Stimulated activated naive CD8-positive, alpha-beta T cell treated with anti-CD3 and anti-CD28 coated beads, Interleukin-15, Interleukin-2, amounts not matched to agents 100 ng/mL and 50 ng/mL, for 24 hours (primary cell): ENCODE results near the gene ANAPC16.
"Not testable (repeated sequence)": the region's sequence is repeated elsewhere in the genome, so short reads cannot be mapped to it uniquely, and the experiment has no call there.

Experiments
- H3K27ac Mint-ChIP-seq: one replicate; pipeline ENCODE4 v1.8.0; 2021; ENCODE audit warnings: mild to moderate bottlenecking, mixed read lengths
- H3K27me3 Mint-ChIP-seq: one replicate; pipeline ENCODE4 v1.8.0; 2021; ENCODE audit warnings: mixed read lengths
- H3K36me3 Mint-ChIP-seq: one replicate; pipeline ENCODE4 v1.8.0; 2021; ENCODE audit warnings: low read depth, mixed read lengths
- H3K4me1 Mint-ChIP-seq: one replicate; pipeline ENCODE4 v1.8.0; 2021; ENCODE audit warnings: low read depth, mixed read lengths
- H3K4me3 Mint-ChIP-seq: one replicate; pipeline ENCODE4 v1.8.0; 2021; ENCODE audit warnings: mild to moderate bottlenecking, mixed read lengths
- H3K9me3 Mint-ChIP-seq: one replicate; pipeline ENCODE4 v1.8.0; 2021; ENCODE audit warnings: mixed read lengths

The ANAPC16 gene

DNA sequence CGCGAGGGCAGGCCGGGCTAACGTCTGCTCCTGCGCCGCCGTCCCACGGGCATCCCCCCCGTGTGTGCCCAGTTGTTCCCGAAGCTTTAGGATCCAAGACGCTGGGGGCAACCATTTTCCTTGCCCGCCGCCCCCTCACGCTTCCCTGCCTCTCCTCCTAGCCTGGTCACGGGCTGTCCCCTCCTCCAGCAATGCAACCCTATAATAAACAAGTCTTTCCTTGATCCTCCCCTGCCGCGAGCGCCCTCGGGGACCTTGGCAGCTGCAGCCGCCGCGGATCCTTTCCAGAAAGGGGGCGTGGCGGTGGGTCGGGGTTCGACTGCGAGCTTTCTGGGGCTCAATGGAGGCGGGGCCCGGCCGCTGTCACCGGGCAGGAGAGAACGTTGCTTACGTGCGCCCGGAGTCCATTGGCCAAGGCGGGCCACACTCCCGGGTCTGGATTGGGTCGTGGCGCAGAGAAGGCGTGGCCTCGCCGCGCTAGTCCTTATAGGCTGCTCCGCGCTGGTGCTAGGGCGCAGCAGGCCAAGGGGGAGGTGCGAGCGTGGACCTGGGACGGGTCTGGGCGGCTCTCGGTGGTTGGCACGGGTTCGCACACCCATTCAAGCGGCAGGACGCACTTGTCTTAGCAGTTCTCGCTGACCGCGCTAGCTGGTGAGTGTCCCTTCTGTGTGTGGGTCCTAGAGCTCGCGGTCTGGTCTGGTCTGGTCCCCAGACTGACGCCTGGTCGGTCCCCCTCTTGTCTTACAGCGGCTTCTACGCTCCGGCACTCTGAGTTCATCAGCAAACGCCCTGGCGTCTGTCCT lies 57.8 kb downstream of the ANAPC16 start, which contains the start of gene DDIT4:
TSS of gene DDIT4 (plus strand) at position 515 of the 803 bp plus-strand sequence. CDS start 293 bp downstream, outside the sequence.
- peaks cover 56% of the 10 kb centered on the region for H3K4me1 Mint-ChIP-seq
- H3K9me3 Mint-ChIP-seq: no peaks in the 10 kb centered on the region
- peak within 1 kb of the TSS; percentile 92 for H3K4me3 Mint-ChIP-seq
- peaks cover 34% of the 10 kb centered on the region for H3K36me3 Mint-ChIP-seq
- peak within 1 kb of the TSS; percentile 94 for H3K27ac Mint-ChIP-seq
- H3K27me3 Mint-ChIP-seq: no peaks in the 10 kb centered on the region

DNA sequence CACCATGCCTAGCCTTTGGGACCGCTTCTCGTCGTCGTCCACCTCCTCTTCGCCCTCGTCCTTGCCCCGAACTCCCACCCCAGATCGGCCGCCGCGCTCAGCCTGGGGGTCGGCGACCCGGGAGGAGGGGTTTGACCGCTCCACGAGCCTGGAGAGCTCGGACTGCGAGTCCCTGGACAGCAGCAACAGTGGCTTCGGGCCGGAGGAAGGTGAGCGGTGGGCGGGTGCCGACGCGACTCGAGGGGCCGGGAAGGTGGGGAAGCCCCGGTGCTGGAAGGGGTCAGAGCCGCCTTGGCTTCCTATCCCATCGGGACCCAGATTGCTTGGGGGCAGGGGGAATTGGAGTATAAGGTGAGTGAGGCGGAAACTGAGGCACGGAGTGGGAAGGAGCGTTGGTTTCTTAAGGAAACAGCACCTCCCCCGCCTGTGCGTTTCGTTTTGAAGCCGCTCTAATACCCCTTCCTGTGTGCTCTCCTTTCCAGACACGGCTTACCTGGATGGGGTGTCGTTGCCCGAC lies 58.5 kb downstream of the ANAPC16 start:
- Mint-ChIP-seq H3K27ac (peak overlapping the region; percentile 94), H3K36me3 (peaks cover 34% of the 10 kb centered on the region)

DNA sequence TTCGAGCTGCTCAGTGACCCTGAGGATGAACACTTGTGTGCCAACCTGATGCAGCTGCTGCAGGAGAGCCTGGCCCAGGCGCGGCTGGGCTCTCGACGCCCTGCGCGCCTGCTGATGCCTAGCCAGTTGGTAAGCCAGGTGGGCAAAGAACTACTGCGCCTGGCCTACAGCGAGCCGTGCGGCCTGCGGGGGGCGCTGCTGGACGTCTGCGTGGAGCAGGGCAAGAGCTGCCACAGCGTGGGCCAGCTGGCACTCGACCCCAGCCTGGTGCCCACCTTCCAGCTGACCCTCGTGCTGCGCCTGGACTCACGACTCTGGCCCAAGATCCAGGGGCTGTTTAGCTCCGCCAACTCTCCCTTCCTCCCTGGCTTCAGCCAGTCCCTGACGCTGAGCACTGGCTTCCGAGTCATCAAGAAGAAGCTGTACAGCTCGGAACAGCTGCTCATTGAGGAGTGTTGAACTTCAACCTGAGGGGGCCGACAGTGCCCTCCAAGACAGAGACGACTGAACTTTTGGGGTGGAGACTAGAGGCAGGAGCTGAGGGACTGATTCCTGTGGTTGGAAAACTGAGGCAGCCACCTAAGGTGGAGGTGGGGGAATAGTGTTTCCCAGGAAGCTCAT lies 59.0 kb downstream of the ANAPC16 start:
- H3K36me3 Mint-ChIP-seq: peaks cover 34% of the 10 kb centered on the region
- H3K27me3 Mint-ChIP-seq: no peaks in the 10 kb centered on the region
- H3K9me3 Mint-ChIP-seq: no peaks in the 10 kb centered on the region
- H3K27ac Mint-ChIP-seq: peak overlapping the region; percentile 94
- H3K4me1 Mint-ChIP-seq: peaks cover 59% of the 10 kb centered on the region
- peak overlapping the region; percentile 92 for H3K4me3 Mint-ChIP-seq

More for the DNA sequence above, 58.5 kb downstream of the ANAPC16 start:
- Mint-ChIP-seq H3K4me1 (peaks cover 59% of the 10 kb centered on the region), H3K4me3 (peak overlapping the region; percentile 92), H3K27me3 (no peaks in the 10 kb centered on the region), H3K9me3 (no peaks in the 10 kb centered on the region)

DNA sequence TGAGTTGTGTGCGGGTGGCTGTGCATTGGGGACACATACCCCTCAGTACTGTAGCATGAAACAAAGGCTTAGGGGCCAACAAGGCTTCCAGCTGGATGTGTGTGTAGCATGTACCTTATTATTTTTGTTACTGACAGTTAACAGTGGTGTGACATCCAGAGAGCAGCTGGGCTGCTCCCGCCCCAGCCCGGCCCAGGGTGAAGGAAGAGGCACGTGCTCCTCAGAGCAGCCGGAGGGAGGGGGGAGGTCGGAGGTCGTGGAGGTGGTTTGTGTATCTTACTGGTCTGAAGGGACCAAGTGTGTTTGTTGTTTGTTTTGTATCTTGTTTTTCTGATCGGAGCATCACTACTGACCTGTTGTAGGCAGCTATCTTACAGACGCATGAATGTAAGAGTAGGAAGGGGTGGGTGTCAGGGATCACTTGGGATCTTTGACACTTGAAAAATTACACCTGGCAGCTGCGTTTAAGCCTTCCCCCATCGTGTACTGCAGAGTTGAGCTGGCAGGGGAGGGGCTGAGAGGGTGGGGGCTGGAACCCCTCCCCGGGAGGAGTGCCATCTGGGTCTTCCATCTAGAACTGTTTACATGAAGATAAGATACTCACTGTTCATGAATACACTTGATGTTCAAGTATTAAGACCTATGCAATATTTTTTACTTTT lies 59.7 kb downstream of the ANAPC16 start:
- Mint-ChIP-seq H3K27me3 (no peaks in the 10 kb centered on the region), H3K36me3 (peaks cover 34% of the 10 kb centered on the region), H3K27ac (peak overlapping the region; percentile 94), H3K4me3 (peak overlapping the region; percentile 92), H3K9me3 (no peaks in the 10 kb centered on the region), H3K4me1 (peaks cover 55% of the 10 kb centered on the region)

DNA sequence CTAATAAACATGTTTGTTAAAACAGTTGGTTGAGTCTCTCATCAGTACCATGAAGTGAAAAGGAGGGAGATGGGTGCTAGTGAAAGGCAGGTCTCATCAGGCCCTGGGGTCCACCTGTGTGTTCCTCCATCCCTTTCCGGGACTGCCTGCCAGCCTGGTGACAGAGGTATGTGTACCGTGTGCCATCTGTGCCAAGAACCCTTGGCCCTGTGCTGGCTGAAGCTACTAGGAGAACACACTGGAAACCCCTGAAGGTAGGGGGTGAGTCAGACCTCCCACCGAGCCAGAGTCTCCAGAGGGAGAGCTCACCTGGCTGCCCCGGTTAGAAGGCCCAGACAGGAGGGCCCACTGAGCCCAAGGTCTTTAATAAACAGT lies 60.2 kb downstream of the ANAPC16 start:
- Mint-ChIP-seq H3K27me3 (no peaks in the 10 kb centered on the region), H3K36me3 (peaks cover 34% of the 10 kb centered on the region), H3K4me3 (peak overlapping the region; percentile 92), H3K27ac (peak overlapping the region; percentile 94), H3K9me3 (no peaks in the 10 kb centered on the region), H3K4me1 (peaks cover 50% of the 10 kb centered on the region)

DNA sequence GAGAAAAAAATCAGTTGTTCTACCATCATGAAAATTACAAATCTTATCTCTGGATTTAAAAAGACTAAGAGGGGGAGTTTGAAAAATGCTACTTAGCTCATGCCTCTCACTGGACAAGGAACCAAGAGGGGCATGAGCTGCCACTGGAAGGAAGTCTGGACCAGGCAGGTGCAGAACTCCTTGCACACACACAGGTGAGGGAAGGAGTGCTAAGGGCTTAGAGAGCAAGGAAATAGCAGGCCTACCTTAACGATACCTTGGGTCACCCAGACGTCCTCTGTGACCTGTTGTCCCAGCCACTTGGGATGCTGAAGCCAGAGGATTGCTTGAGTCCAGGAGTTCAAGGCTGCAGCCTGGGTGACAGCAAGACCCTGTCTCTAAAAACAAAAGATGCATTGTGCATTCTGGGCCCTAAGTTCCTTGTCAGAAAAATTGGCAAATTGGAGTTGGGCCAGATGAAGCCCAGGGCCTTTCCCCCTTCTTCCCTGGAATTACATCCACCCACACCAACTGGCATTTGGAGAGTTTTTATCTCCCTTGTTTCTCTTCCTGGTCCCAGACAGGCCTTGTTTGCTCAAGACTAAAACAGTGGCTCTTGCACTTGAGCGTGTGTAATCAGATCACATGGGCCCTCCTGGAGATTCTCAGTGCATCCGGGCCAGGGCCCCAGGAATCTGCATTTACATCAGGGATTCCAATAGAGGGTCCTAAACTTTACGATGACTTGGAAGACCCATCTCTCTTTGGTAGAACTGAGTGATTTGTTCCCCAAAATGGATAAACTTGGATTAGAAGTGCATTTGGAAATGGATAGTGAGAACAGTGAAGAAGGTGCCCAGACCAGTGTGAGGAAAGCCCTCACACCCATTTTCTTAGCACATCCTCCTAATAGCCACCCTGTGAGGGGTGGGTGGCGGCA lies 60.9 kb downstream of the ANAPC16 start:
- H3K4me3 Mint-ChIP-seq: peak overlapping the region; percentile 92

DNA sequence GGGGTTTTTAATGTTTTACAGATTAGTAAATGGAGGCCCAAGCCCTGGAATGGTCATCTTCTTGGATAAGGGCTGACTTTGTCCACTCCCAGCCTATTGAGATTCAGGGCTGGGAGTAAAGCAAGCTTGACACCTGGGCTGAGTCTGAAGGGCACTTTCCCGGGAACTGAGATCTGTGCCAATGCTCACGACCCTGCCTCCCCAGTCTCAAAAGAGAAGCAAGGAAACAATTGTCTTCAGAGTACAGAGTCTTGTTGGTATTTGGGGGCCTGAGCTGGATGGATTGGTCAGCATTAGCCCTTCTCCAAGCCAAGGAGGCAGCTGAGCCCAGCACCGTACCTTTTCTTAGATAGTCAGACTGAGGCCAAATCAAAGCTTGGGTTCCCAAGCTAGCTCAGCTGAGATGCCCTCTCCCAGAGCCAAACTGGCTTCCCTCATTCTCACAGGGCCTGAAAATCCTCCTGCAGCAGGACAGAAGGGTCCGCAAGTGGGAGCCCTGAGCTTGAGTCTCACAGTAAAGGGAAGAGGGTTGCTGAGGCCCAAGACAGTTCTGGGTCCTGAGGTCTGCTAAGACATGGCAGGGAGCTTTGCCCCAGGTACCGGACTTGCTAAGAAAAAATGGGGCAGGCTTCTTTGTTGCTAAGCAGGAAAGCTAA lies 61.7 kb downstream of the ANAPC16 start:
- Mint-ChIP-seq H3K9me3 (no peaks in the 10 kb centered on the region), H3K4me3 (peak overlapping the region; percentile 92), H3K36me3 (peaks cover 34% of the 10 kb centered on the region), H3K27me3 (no peaks in the 10 kb centered on the region), H3K4me1 (peaks cover 40% of the 10 kb centered on the region), H3K27ac (peak overlapping the region; percentile 65)

More for the DNA sequence above, 60.9 kb downstream of the ANAPC16 start:
- H3K9me3 Mint-ChIP-seq: no peaks in the 10 kb centered on the region
- peak overlapping the region; percentile 94 for H3K27ac Mint-ChIP-seq
- H3K36me3 Mint-ChIP-seq: peaks cover 34% of the 10 kb centered on the region
- H3K27me3 Mint-ChIP-seq: no peaks in the 10 kb centered on the region
- H3K4me1 Mint-ChIP-seq: peaks cover 46% of the 10 kb centered on the region

DNA sequence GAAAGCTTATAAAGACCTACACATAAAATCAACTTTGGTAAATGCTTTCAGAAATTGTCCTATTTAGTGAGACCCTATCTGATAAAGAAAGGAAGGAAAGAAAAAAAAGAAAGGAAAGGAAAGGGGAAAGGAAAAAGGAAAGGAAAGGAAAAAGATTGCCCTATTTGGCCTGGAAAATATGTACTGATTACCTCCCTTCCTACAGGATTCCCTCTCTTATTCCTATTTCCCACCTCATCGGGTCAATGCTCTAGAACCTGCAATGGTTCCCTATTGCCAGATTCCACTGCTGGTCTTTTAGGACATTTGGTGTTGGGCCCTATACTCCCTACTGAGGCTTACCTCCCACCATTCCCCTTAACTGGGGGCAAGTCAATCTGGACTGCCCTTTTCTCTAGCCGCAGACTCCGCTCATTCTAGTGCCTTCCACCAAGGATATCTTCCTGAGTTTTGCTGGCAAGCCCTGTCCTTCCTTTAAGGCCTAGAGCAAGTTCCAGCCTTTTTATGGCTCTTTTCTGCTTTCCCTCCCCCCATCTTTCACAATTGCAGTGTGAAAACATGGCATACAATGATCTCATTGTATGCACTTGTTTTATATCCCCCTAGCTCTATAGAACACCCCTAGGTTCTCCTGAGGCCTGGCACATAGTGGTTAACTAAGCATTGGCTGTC lies 62.3 kb downstream of the ANAPC16 start:
- no peak overlapping the region for H3K4me3 Mint-ChIP-seq
- H3K4me1 Mint-ChIP-seq: peaks cover 40% of the 10 kb centered on the region
- peaks cover 34% of the 10 kb centered on the region for H3K36me3 Mint-ChIP-seq
- peak overlapping the region; percentile 65 for H3K27ac Mint-ChIP-seq
- no peaks in the 10 kb centered on the region for H3K9me3 Mint-ChIP-seq
- no peaks in the 10 kb centered on the region for H3K27me3 Mint-ChIP-seq

DNA sequence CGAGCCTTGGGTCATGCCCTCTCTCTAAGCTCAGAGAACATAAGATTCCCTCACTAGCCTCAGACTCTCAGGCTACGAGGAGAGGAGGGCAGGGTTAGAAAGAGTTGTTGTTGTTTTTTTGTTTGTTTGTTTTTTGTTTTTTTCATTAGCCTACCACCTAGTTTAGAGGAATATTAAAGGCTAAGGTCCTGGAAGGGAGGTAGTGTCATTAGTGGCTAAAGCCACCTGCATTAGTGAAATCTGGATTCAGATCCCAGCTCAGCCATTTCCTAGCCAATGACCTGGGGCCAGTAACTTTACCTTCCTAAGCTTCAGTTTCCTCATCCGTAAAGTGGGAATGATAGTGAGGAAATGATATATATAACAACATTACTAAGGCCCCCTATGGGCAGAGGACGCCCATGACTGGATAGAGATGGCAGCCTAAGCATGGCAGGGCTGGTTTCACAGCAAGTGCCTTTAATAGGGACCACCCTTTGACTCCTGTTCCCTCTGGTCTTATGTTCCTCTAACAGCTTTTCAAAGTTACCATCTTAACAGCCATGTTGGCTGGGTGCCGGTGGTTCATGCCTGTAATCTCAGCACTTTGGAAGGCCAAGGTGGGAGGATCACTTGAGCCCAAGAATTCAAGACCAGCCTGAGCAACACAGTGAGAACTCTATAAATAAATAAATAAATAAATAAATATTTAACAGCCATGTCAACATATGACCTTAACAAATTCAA lies 63.0 kb downstream of the ANAPC16 start:
- H3K9me3 Mint-ChIP-seq: no peaks in the 10 kb centered on the region
- no peak overlapping the region for H3K4me3 Mint-ChIP-seq
- H3K27me3 Mint-ChIP-seq: no peaks in the 10 kb centered on the region
- peaks cover 37% of the 10 kb centered on the region for H3K4me1 Mint-ChIP-seq
- peaks cover 31% of the 10 kb centered on the region for H3K36me3 Mint-ChIP-seq
- H3K27ac Mint-ChIP-seq: no peak overlapping the region

DNA sequence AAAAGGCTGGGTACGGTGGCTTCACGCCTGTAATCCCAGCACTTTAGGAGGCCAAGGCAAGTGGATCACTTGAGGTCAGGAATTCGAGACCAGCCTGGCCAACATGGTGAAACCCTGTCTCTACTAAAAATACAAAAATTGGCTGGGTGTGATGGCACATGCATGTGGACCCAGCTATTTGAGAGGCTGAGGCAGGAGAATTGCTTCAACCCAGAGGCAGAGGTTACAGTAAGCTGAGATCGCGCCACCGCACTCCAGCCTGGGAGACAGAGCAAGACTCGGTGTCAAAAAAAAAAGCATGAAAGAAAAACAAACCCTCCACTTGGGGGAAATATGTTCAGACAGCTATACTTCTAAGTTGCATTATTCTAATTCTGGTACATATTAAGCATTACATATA lies 63.8 kb downstream of the ANAPC16 start:
- not testable (repeated sequence) for H3K4me3 Mint-ChIP-seq, H3K9me3 Mint-ChIP-seq, H3K27me3 Mint-ChIP-seq
- Mint-ChIP-seq H3K36me3 (peaks cover 24% of the 10 kb centered on the region), H3K4me1 (peaks cover 37% of the 10 kb centered on the region), H3K27ac (peak overlapping the region; percentile 45)

DNA sequence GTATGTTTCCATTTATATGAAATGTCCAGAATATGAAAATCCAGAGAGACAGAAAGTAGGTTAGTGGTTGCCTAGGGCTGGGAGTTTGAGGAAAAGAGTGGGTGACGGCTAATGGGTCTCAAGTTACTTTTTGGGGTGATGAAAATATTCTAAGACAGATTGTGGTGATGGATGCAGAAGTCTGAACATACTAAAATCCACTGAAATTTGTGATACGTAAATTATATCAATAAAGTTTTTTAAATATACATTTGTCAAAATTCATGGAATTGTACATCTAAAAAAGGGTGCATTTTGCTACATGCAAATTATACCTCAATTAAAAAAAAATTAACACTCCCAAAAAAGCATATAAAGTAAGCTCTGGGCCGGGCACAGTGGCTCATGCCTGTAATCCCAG lies 67.3 kb downstream of the ANAPC16 start:
- Mint-ChIP-seq H3K4me3 (no peak overlapping the region), H3K27me3 (no peaks in the 10 kb centered on the region)

More for the DNA sequence above, 67.3 kb downstream of the ANAPC16 start:
- Mint-ChIP-seq H3K4me1 (peaks cover 43% of the 10 kb centered on the region), H3K27ac (no peak overlapping the region), H3K36me3 (no peaks in the 10 kb centered on the region), H3K9me3 (no peaks in the 10 kb centered on the region)
